Measurements from ENCODE around the gene KDM4B. TPM values are rescaled to one million over a fixed set of nuclear protein-coding genes. Genes with fewer than 3 reads are reported as not detected.

The KDM4B gene
- total RNA-seq, 2 donors from 2014 or later = 49.1 to 54.0 TPM

DNA sequence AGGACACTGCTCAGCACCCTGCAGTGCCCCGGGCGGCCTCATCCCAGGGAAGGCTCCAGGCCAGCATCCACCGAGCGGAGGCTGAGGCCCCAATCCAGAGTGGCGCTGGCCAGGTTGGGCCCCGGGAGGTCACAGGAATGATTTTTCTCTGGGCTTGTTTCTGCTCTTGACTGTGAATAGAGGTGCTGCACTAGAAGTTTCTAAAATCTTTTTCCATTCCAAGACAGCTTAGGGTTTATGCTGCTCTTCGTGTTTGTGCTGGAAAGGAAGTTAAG, 15.1 kb downstream of the KDM4B start:
- Histone ChIP-seq H3K27me3 (replicated peaks; ENCODE audit: insufficient read depth) (no peaks in the 10 kb centered on the region), H3K9me3 (no peaks in the 10 kb centered on the region), H3K27ac (no peak overlapping the region), H3K4me1 (ENCODE audit: control insufficient read depth in 1 of 2, low read depth in 2 of 2) (peaks cover 20 to 27% of the 10 kb centered on the region in 2 donors), H3K36me3 (no peaks in the 10 kb centered on the region), H3K4me3 (no peak overlapping the region)
- no peak for ATAC-seq (ENCODE audit: insufficient number of reproducible peaks, low FRiP score, low read depth)
- TF ChIP-seq, protein P1, sequence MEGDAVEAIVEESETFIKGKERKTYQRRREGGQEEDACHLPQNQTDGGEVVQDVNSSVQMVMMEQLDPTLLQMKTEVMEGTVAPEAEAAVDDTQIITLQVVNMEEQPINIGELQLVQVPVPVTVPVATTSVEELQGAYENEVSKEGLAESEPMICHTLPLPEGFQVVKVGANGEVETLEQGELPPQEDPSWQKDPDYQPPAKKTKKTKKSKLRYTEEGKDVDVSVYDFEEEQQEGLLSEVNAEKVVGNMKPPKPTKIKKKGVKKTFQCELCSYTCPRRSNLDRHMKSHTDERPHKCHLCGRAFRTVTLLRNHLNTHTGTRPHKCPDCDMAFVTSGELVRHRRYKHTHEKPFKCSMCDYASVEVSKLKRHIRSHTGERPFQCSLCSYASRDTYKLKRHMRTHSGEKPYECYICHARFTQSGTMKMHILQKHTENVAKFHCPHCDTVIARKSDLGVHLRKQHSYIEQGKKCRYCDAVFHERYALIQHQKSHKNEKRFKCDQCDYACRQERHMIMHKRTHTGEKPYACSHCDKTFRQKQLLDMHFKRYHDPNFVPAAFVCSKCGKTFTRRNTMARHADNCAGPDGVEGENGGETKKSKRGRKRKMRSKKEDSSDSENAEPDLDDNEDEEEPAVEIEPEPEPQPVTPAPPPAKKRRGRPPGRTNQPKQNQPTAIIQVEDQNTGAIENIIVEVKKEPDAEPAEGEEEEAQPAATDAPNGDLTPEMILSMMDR (IDR thresholded peaks at IDR 0.05) = no peak
- DNase-seq (ENCODE audit: low spot score) = no peak

DNA sequence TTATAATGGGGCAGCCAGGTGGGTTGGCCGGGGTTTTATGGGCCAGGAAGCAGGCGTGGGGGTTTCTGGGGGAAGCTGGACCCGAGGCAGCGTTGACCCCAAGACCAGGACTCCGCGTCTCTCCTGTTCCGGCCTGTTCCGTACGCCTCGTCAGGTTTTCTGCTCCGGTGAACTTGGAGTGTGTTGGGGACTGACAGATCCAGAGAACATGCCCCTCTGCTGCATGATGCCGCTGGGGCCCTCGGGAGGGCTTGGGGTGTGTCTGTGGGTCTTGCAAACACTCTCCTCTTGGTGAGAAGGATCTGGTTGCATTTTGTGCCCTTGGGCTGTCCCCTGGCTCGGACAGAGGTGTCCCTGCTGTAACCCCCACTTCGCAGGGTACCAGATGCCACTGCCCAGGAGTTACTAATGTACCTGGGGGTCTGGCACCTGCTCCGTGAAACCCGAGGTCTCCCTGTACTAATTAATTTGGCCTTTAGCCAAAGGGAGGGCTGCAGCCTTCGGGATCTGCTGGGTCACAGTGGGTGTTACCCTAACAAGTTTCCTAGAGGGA, 15.6 kb downstream of the KDM4B start:
- TF ChIP-seq, protein P1 (IDR thresholded peaks at IDR 0.05) = no peak
- peaks cover 20 to 32% of the 10 kb centered on the region in 2 donors for H3K4me1 ChIP-seq (ENCODE audit: control insufficient read depth in 1 of 2, low read depth in 2 of 2)
- no peak for ATAC-seq (ENCODE audit: insufficient number of reproducible peaks, low FRiP score, low read depth)

DNA sequence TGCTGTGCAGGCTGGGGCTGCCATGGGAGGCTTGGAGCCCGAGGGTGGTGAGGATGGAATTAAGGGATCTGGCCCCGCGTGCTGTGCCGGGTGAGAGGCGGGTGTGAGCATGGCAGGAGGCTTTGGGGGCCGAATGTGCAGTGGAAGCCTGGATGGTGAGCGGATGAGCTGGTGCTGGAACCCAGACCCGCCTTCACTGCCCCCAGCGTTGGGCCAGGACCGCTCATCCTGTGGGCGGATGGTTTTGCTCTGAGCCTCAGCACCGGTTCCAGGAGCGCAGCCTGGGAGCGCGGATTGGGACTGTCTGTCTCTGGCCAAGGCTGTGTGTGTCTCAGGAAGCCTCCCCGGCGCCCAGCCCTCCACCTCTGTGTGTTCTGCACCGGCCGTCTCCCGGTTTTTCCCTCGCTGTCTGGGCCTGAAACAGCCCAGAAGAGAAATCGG, 16.7 kb downstream of the KDM4B start:
- no peak overlapping the region for H3K27ac ChIP-seq
- H3K4me3 ChIP-seq = no peak overlapping the region
- peaks cover 20 to 32% of the 10 kb centered on the region in 2 donors for H3K4me1 ChIP-seq (ENCODE audit: control insufficient read depth in 1 of 2, low read depth in 2 of 2)
- ATAC-seq (ENCODE audit: insufficient number of reproducible peaks, low FRiP score, low read depth) = no peak
- no peaks in the 10 kb centered on the region for H3K27me3 ChIP-seq (replicated peaks; ENCODE audit: insufficient read depth)
- no peaks in the 10 kb centered on the region for H3K9me3 ChIP-seq
- no peaks in the 10 kb centered on the region for H3K36me3 ChIP-seq
- no peak for DNase-seq (ENCODE audit: low spot score)
- TF ChIP-seq, protein P1 (IDR thresholded peaks at IDR 0.05) = no peak

More for the DNA sequence above, 15.6 kb downstream of the KDM4B start:
- Histone ChIP-seq H3K4me3 (no peak overlapping the region), H3K9me3 (no peaks in the 10 kb centered on the region), H3K27ac (no peak overlapping the region), H3K36me3 (no peaks in the 10 kb centered on the region), H3K27me3 (replicated peaks; ENCODE audit: insufficient read depth) (no peaks in the 10 kb centered on the region)
- DNase-seq (ENCODE audit: low spot score) = no peak

DNA sequence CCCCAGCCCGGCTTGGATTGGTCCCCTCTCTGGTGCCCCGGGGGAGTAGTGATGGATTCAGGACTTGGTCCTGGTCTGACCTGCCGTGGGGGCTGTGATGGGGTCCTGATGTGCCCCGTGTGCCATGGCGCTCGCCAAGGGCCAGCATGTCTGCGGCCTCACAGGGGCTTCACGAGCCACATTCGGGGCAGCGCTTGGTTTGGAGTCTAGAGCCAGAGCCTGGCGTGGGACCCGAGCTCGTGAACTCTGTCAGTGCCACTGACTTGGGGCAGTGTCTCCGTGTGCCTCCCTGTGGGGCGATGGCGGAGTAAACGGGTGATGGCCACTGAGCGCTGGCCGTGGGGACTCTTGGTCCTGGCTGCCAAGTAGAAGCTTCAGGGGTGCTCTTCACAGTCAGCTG, 17.1 kb downstream of the KDM4B start:
- no peak overlapping the region for H3K27ac ChIP-seq
- TF ChIP-seq, protein P1 (IDR thresholded peaks at IDR 0.05) = no peak
- no peak for ATAC-seq (ENCODE audit: insufficient number of reproducible peaks, low FRiP score, low read depth)
- H3K9me3 ChIP-seq = no peaks in the 10 kb centered on the region
- H3K36me3 ChIP-seq = no peaks in the 10 kb centered on the region
- peaks cover 20 to 32% of the 10 kb centered on the region in 2 donors for H3K4me1 ChIP-seq (ENCODE audit: control insufficient read depth in 1 of 2, low read depth in 2 of 2)
- H3K4me3 ChIP-seq = no peak overlapping the region
- H3K27me3 ChIP-seq (replicated peaks; ENCODE audit: insufficient read depth) = no peaks in the 10 kb centered on the region
- DNase-seq (ENCODE audit: low spot score) = no peak

DNA sequence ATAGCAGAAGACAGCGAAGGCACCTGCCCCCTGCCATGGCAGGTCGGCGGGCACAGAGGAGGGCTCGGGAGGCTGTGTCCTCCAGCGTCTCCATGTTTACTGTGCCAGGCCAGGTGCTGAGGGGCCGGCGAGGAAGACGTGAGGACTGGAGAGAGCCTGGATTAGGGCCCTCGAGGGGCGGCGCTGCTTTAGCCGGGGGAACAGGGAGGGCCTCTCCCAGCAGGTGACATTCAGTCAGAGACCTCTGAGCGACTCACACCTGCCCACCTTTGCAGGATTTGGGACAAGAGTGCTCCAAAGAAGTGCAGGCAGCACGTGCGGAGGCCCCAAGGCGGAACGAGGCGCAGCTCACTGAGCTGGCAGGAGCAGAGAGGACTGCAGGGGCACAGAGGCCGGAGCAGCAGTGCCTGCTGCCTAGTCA, 17.6 kb downstream of the KDM4B start:
- H3K36me3 ChIP-seq = no peaks in the 10 kb centered on the region
- H3K9me3 ChIP-seq = no peaks in the 10 kb centered on the region
- H3K4me1 ChIP-seq (ENCODE audit: control insufficient read depth in 1 of 2, low read depth in 2 of 2) = peaks cover 20 to 32% of the 10 kb centered on the region in 2 donors
- H3K4me3 ChIP-seq = no peak overlapping the region
- TF ChIP-seq, protein P1 (IDR thresholded peaks at IDR 0.05) = no peak
- ATAC-seq (ENCODE audit: insufficient number of reproducible peaks, low FRiP score, low read depth) (no peak), DNase-seq (ENCODE audit: low spot score) (no peak)
- H3K27me3 ChIP-seq (replicated peaks; ENCODE audit: insufficient read depth) = no peaks in the 10 kb centered on the region
- H3K27ac ChIP-seq = no peak overlapping the region

All from thoracic aorta (tissue), 2 donors.